WTC11 (cell line): ENCODE measurements around the gene GPRC5C. TPM values are rescaled to one million over a fixed set of nuclear protein-coding genes. Genes with fewer than 3 reads are reported as not detected.

Experiments
- ATAC-seq: fragments of 200-7000 bp; cut with Tn5 transposase; 2 replicates; pipeline ENCODE4 v1.10.0; 2021; ENCODE audit warnings: mild to moderate bottlenecking, moderate library complexity
- Bru-seq: library from RNA; stranded (reverse); fragments of 400-500 nt; gene quantifications from one replicate; lab custom pipeline; 2021; lab: Mats Ljungman, UMichigan
- CTCF ChIA-PET: fragments of 300-600 bp; sonication (Branson Sonifier 250); formaldehyde crosslinking; loops from one replicate; lab custom pipeline; 2021; ENCODE audit warnings: antibody characterized with exemption; lab: Charles Lee
- POLR2A ChIA-PET: fragments of 350-600 bp; sonication (Branson Sonifier 250); formaldehyde crosslinking; loops from one replicate; lab custom pipeline; 2021; ENCODE audit warnings: antibody characterized with exemption; lab: Charles Lee
- DNase-seq: peaks from one replicate; pipeline ENCODE4 v3.0.0; 2021; ENCODE audit warnings: low spot score
- H3K27ac Mint-ChIP-seq: 2 replicates; pipeline ENCODE4 v1.8.0; 2021; ENCODE audit warnings: mixed read lengths
- H3K27me3 Mint-ChIP-seq: 2 replicates; pipeline ENCODE4 v1.8.0; 2021; ENCODE audit warnings: low read depth, mild to moderate bottlenecking, moderate library complexity, mixed read lengths
- H3K36me3 Mint-ChIP-seq: 2 replicates; pipeline ENCODE4 v1.8.0; 2021; ENCODE audit warnings: mixed read lengths
- H3K4me1 Mint-ChIP-seq: 2 replicates; pipeline ENCODE4 v1.8.0; 2022; ENCODE audit warnings: mixed read lengths
- H3K4me3 Mint-ChIP-seq: 2 replicates; pipeline ENCODE4 v1.8.0; 2021; ENCODE audit warnings: mild to moderate bottlenecking, moderate library complexity, mixed read lengths
- H3K9me3 Mint-ChIP-seq: 2 replicates; pipeline ENCODE4 v1.8.0; 2021; ENCODE audit warnings: mixed read lengths
- CBFB ChIP-seq: sonication (generic); formaldehyde crosslinking; IDR thresholded peaks from 2 replicates; pipeline ENCODE4 v1.8.1; 2022; ENCODE audit warnings: mild to moderate bottlenecking, low read depth, missing genetic modification reagents
- CREB1 ChIP-seq: sonication (generic); formaldehyde crosslinking; IDR thresholded peaks from 2 replicates; pipeline ENCODE4 v1.8.0; 2023; ENCODE audit warnings: mild to moderate bottlenecking, missing genetic modification reagents
- ETV6 ChIP-seq: sonication (generic); formaldehyde crosslinking; IDR thresholded peaks from 2 replicates; pipeline ENCODE4 v1.8.1; 2022; ENCODE audit warnings: mild to moderate bottlenecking, missing genetic modification reagents
- FOXK1 ChIP-seq: sonication (generic); formaldehyde crosslinking; IDR thresholded peaks from 2 replicates; pipeline ENCODE4 v1.8.0; 2022; ENCODE audit warnings: mild to moderate bottlenecking, moderate library complexity, missing genetic modification reagents
- FOXP1 ChIP-seq: sonication (generic); formaldehyde crosslinking; IDR thresholded peaks from 2 replicates; pipeline ENCODE4 v1.8.0; 2022; ENCODE audit warnings: missing genetic modification reagents, mild to moderate bottlenecking, moderate library complexity, borderline replicate concordance
- GABPB1 ChIP-seq: sonication (generic); formaldehyde crosslinking; IDR thresholded peaks from 2 replicates; pipeline ENCODE4 v1.8.1; 2023; ENCODE audit warnings: mild to moderate bottlenecking, missing genetic modification reagents
- JUN ChIP-seq: sonication (generic); formaldehyde crosslinking; IDR thresholded peaks from 2 replicates; pipeline ENCODE4 v1.8.0; 2023; ENCODE audit warnings: mild to moderate bottlenecking, missing genetic modification reagents
- MXD4 ChIP-seq: fragments of 250-450 bp; sonication (Bioruptor Pico); IDR thresholded peaks from 2 replicates; pipeline ENCODE4 v1.8.0; 2021; ENCODE audit warnings: mild to moderate bottlenecking, moderate library complexity, borderline replicate concordance
- SMAD3 ChIP-seq: sonication (generic); formaldehyde crosslinking; IDR thresholded peaks from 2 replicates; pipeline ENCODE4 v1.8.0; 2022; ENCODE audit warnings: missing genetic modification reagents, mild to moderate bottlenecking, borderline replicate concordance
- SP1 ChIP-seq: sonication (generic); formaldehyde crosslinking; conservative IDR thresholded peaks from 2 replicates; pipeline ENCODE4 v1.8.1; 2022; ENCODE audit warnings: missing genetic modification reagents
- TCF7 ChIP-seq: sonication (generic); formaldehyde crosslinking; IDR thresholded peaks from 2 replicates; pipeline ENCODE4 v1.8.0; 2022; ENCODE audit warnings: mild to moderate bottlenecking, low read depth, missing genetic modification reagents, moderate library complexity
- TEAD4 ChIP-seq: sonication (generic); formaldehyde crosslinking; IDR thresholded peaks from 2 replicates; pipeline ENCODE4 v1.8.0; 2022; ENCODE audit warnings: mild to moderate bottlenecking, missing genetic modification reagents
- TP53 ChIP-seq: sonication (generic); formaldehyde crosslinking; IDR thresholded peaks from 2 replicates; pipeline ENCODE4 v1.8.1; 2023; ENCODE audit warnings: mild to moderate bottlenecking, missing genetic modification reagents
- ZNF423 ChIP-seq: fragments of 250-450 bp; sonication (Bioruptor Pico); IDR thresholded peaks from 2 replicates; pipeline ENCODE4 v2.1.2; 2022; ENCODE audit warnings: mild to moderate bottlenecking, moderate library complexity
- long read RNA-seq, 3 experiments: library from RNA in 1 of 3; library from capped mRNA in 1 of 3; library from polyadenylated mRNA in 1 of 3; unstranded in 2 of 3; stranded (forward) in 1 of 3; transcript quantifications; one replicate each; pipeline ENCODE4 v2.0.0, GENCODE V29; 2021
- total RNA-seq: library from RNA; stranded (reverse); gene quantifications from 3 replicates; pipeline ENCODE4 v1.2.3, GENCODE V29; 2021
- TF ChIP-seq, protein P1 (sequence below): sonication (generic); formaldehyde crosslinking; conservative IDR thresholded peaks from 2 replicates; pipeline ENCODE4 v1.8.1; 2022; ENCODE audit warnings: mild to moderate bottlenecking, missing genetic modification reagents
- TF ChIP-seq, protein P2 (sequence below): sonication (generic); formaldehyde crosslinking; IDR thresholded peaks from 2 replicates; pipeline ENCODE4 v1.8.1; 2023; ENCODE audit warnings: mild to moderate bottlenecking, missing genetic modification reagents
- TF ChIP-seq, protein P3 (sequence below): sonication (generic); formaldehyde crosslinking; IDR thresholded peaks from 2 replicates; pipeline ENCODE4 v1.8.0; 2023; ENCODE audit warnings: missing genetic modification reagents, mild to moderate bottlenecking, borderline replicate concordance
- TF ChIP-seq, protein P4 (sequence below): sonication (generic); formaldehyde crosslinking; IDR thresholded peaks from 2 replicates; pipeline ENCODE4 v1.8.0; 2022; ENCODE audit warnings: mild to moderate bottlenecking, missing genetic modification reagents
- TF ChIP-seq, protein P5 (sequence below): sonication (generic); formaldehyde crosslinking; IDR thresholded peaks from 2 replicates; pipeline ENCODE4 v1.8.1; 2023; ENCODE audit warnings: mild to moderate bottlenecking, moderate library complexity, missing genetic modification reagents

The GPRC5C gene, protein sequence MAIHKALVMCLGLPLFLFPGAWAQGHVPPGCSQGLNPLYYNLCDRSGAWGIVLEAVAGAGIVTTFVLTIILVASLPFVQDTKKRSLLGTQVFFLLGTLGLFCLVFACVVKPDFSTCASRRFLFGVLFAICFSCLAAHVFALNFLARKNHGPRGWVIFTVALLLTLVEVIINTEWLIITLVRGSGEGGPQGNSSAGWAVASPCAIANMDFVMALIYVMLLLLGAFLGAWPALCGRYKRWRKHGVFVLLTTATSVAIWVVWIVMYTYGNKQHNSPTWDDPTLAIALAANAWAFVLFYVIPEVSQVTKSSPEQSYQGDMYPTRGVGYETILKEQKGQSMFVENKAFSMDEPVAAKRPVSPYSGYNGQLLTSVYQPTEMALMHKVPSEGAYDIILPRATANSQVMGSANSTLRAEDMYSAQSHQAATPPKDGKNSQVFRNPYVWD
- 19.6 to 20.7 TPM (median 20.6 TPM) in 3 replicates for total RNA-seq
- Bru-seq, nascent RNA = percentile 49 among the genes with signal in this experiment
- long read RNA-seq, experiment 1, transcript GPRC5C-202 (4 exons, 2,988 nt) = major isoform, 14 of 43 reads
- long read RNA-seq, experiment 1, partial matches to known transcripts = 24 of 43 reads
- long read RNA-seq, experiment 1, other reads (novel, unspliced or antisense) = 5 of 43 reads
- long read RNA-seq, experiment 2, partial matches to known transcripts = 4 of 16 reads
- long read RNA-seq, experiment 2, other reads (novel, unspliced or antisense) = 6 of 16 reads
- long read RNA-seq, experiment 3, partial matches to known transcripts = 0 of 2 reads
- long read RNA-seq, experiment 3, other reads (novel, unspliced or antisense) = 1 of 2 reads

DNA sequence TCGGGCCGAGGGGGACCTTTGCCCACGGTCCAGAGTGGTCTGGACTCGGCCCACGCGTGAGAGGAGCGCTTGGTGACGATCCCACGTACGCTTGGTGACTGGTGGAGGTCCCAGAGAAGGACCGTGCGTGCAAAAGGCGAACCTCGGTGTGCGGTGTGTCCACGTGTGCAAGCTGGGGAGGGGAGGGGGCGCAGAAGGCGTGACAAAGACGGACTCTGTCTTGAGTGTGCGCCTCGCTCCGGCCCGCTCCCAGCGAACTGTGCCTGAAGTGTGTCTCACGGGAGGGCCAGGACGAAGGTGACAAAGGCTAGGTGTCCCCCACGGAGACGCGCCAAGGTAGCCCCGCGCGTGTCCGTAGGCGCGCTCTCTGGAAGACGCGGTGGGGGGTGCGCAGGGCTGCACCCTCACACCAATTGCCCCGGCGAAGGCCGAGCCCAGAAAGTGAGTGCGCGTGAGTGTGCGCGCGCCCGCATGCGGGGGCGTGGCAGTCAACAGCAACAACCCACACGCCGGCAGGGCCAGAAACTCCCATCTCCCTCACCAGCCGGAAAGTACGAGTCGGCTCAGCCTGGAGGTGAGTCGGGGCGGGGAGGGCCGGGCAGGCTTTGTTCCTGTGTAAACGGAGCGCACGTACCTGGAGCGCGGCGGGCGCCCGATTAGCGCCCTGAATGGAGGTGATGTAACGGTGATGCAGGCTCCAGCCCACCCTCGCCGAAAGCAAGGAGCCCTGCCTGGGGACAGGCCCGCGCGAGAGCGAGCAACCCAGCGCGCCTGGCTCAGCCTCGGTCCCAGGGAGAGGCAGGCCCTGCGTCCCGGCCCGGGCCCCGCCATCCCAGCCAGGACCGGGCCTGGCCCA, at the start of gene GPRC5C:
GPRC5C (plus strand) TSS at position 521 of the 856 bp plus-strand sequence. CDS start 7,689 bp downstream, outside the sequence.
- TF ChIP-seq TEAD4 (CRISPR knock-in tag) (0 out of 2 replicates have a peak, but pooled peaks have one; percentile 60), TP53 (0 out of 2 replicates have a peak, but pooled peaks have one; percentile 56), GABPB1 (CRISPR knock-in tag) (peak; percentile 73), FOXK1 (CRISPR knock-in tag) (peak; percentile 96), CREB1 (CRISPR knock-in tag) (0 out of 2 replicates have a peak, but pooled peaks have one; percentile 71), MXD4 (CRISPR knock-in tag) (no peak), ZNF423 (CRISPR knock-in tag) (no peak), FOXP1 (CRISPR knock-in tag) (peak; percentile 82), CBFB (CRISPR knock-in tag) (peak; percentile 29; the same call in 1 of the 2 replicates), JUN (CRISPR knock-in tag) (no peak), ETV6 (peak; percentile 63; the same call in 1 of the 2 replicates), SMAD3 (CRISPR knock-in tag) (no peak), TCF7 (CRISPR knock-in tag) (0 out of 2 replicates have a peak, but pooled peaks have one; percentile 36), SP1 (CRISPR knock-in tag) (0 out of 2 replicates have a peak, but pooled peaks have one; percentile 32)
- TF ChIP-seq, protein P1, sequence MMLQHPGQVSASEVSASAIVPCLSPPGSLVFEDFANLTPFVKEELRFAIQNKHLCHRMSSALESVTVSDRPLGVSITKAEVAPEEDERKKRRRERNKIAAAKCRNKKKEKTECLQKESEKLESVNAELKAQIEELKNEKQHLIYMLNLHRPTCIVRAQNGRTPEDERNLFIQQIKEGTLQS = no peak
- TF ChIP-seq, protein P2, sequence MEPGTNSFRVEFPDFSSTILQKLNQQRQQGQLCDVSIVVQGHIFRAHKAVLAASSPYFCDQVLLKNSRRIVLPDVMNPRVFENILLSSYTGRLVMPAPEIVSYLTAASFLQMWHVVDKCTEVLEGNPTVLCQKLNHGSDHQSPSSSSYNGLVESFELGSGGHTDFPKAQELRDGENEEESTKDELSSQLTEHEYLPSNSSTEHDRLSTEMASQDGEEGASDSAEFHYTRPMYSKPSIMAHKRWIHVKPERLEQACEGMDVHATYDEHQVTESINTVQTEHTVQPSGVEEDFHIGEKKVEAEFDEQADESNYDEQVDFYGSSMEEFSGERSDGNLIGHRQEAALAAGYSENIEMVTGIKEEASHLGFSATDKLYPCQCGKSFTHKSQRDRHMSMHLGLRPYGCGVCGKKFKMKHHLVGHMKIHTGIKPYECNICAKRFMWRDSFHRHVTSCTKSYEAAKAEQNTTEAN (CRISPR knock-in tag) = peak; percentile 92
- TF ChIP-seq, protein P3, sequence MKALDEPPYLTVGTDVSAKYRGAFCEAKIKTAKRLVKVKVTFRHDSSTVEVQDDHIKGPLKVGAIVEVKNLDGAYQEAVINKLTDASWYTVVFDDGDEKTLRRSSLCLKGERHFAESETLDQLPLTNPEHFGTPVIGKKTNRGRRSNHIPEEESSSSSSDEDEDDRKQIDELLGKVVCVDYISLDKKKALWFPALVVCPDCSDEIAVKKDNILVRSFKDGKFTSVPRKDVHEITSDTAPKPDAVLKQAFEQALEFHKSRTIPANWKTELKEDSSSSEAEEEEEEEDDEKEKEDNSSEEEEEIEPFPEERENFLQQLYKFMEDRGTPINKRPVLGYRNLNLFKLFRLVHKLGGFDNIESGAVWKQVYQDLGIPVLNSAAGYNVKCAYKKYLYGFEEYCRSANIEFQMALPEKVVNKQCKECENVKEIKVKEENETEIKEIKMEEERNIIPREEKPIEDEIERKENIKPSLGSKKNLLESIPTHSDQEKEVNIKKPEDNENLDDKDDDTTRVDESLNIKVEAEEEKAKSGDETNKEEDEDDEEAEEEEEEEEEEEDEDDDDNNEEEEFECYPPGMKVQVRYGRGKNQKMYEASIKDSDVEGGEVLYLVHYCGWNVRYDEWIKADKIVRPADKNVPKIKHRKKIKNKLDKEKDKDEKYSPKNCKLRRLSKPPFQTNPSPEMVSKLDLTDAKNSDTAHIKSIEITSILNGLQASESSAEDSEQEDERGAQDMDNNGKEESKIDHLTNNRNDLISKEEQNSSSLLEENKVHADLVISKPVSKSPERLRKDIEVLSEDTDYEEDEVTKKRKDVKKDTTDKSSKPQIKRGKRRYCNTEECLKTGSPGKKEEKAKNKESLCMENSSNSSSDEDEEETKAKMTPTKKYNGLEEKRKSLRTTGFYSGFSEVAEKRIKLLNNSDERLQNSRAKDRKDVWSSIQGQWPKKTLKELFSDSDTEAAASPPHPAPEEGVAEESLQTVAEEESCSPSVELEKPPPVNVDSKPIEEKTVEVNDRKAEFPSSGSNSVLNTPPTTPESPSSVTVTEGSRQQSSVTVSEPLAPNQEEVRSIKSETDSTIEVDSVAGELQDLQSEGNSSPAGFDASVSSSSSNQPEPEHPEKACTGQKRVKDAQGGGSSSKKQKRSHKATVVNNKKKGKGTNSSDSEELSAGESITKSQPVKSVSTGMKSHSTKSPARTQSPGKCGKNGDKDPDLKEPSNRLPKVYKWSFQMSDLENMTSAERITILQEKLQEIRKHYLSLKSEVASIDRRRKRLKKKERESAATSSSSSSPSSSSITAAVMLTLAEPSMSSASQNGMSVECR = peak; percentile 58; the same call in 1 of the 2 replicates
- TF ChIP-seq, protein P4, sequence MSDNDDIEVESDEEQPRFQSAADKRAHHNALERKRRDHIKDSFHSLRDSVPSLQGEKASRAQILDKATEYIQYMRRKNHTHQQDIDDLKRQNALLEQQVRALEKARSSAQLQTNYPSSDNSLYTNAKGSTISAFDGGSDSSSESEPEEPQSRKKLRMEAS = peak; percentile 72
- TF ChIP-seq, protein P5, sequence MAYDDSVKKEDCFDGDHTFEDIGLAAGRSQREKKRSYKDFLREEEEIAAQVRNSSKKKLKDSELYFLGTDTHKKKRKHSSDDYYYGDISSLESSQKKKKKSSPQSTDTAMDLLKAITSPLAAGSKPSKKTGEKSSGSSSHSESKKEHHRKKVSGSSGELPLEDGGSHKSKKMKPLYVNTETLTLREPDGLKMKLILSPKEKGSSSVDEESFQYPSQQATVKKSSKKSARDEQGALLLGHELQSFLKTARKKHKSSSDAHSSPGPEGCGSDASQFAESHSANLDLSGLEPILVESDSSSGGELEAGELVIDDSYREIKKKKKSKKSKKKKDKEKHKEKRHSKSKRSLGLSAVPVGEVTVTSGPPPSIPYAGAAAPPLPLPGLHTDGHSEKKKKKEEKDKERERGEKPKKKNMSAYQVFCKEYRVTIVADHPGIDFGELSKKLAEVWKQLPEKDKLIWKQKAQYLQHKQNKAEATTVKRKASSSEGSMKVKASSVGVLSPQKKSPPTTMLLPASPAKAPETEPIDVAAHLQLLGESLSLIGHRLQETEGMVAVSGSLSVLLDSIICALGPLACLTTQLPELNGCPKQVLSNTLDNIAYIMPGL (CRISPR knock-in tag) = peak; percentile 70; the same call in 1 of the 2 replicates
- Mint-ChIP-seq H3K4me1 (peaks cover 37% of the 10 kb centered on the region), H3K27ac (no peak within 1 kb of the TSS), H3K4me3 (peak within 1 kb of the TSS; percentile 84), H3K27me3 (peaks cover 37% of the 10 kb centered on the region), H3K9me3 (no peaks in the 10 kb centered on the region), H3K36me3 (no peaks in the 10 kb centered on the region; the same call in 1 of the 2 replicates)
- CTCF ChIA-PET = interaction anchor here (2.8 kb wide), 1 partner anchor 52 kb away, joined by 29 read pairs; no protein-coding TSS in a partner anchor
- POLR2A ChIA-PET = no interaction called here
- peak; percentile 52 for ATAC-seq
- DNase-seq = peak; percentile 82
